GM21390 (cell line): Measurements from ENCODE around the gene KCND3.

ENCODE experiments used
- ATAC-seq: cut with Tn5 transposase; IDR thresholded peaks from one replicate; pipeline ENCODE4 v1.9.1; 2021; ENCODE audit not compliant: unreplicated experiment

KCND3 gene

DNA sequence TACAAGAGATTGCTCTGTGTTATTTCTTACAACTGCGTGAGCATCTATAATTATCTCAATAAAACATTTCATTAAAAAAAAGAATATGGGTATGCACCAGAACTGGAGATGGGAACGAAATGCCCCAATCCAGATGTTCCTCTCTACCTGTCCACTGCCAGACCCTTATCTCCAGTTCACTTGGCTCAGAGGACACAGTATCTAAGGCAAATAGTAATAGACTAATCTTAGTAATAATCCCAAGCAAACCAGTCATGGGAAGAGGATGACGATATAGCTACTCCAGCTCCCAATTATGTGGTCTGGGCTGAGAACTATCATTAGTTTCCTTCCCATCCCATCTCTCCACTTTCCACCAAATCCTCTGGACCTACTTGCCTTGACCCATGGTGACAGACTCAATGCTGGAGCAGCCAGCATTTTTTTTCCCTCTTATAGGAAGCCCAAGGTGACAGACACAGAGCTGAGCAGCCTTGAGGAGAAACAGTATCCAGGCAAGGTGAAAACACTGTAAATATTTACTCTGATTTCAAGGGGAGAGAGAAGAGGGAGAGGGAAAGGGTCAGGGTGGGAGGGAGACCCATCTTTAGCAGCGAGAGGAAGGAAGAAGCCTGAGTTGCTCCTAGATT is 205.1 kb downstream of the KCND3 start:
- no peak for ATAC-seq

GRCh38 chr1:111779546-111779945 is 209.9 kb downstream of the KCND3 start:
- ATAC-seq, result no peak

GRCh38 chr1:111778541-111779051 is 210.9 kb downstream of the KCND3 start:
- ATAC-seq, result no peak

DNA sequence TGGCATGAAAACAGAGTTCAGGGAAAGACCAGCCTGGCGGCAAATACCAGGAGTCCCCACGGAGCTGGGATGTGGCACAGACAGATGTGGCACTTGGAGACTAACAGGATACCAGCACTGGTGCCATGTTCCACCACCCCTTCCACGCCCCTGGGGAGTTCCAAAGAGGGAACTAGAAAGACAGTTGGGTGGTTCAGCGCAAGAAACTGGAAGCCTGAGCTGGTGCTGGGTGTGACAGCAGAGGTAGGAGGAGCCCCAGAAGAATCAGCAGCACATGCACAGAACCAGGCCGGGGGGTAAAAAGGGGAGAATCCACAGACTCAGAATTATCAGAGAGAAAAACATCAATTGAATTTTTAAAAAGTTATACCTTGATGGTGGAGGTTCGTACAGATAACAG is 211.4 kb downstream of the KCND3 start:
- no peak for ATAC-seq

GRCh38 chr1:111777301-111777700 is 212.2 kb downstream of the KCND3 start:
- ATAC-seq, result no peak

DNA sequence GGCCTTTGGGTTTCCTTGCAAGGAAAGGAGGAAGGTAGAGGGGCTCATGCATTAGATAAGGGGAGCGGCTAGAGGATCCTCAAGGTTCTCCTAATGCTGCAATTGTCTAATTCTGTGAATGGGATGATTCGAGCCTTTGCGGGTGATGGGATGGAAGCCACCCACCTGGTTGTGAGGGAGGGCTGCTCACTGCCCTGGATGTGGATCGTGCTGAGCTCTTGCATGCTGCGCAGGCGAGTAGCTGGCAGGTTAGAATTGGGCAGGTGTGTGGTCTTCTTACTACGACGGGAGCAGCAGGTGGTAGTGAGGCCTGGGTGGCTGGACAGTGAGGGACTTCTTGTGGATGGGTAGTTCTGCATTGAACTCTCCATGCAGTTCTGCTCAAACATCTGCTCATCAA is 212.6 kb downstream of the KCND3 start:
- ATAC-seq, result no peak

- no peak for ATAC-seq
Measured at GRCh38 chr1:111776391-111776790, 213.1 kb downstream of the KCND3 start.

- ATAC-seq, result no peak
Measured at GRCh38 chr1:111775966-111776365, 213.5 kb downstream of the KCND3 start.

- ATAC-seq, result no peak
Measured at GRCh38 chr1:111770916-111771315, 218.6 kb downstream of the KCND3 start.

DNA sequence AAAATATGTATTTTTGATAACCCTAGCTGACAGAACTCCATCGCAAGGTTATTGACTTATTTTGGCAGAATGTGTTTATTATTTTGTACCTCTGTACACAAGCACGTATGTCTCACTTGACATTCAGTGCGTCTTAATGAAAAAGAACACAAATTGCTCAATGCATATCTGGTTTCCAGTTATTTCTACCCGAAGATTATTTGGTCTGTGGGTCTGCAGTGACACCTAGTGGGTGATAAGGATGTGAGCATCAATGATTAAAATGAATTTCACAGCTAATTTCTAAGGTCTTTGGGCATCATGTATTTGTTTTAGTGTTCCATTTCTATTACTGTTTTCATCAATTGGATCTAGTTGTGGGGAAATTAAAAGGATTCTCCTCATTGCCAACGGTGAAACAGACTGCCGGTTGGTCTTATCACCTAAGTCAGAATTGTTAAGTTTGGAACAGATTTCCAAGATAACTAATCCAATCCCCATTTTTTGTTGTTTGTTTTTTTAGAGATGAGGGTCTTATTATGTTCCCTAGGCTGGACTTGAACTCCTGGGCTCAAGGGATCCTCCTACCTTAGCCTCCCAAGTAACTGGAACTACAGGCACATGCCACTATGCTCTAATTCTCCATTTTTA is 219.8 kb downstream of the KCND3 start:
- ATAC-seq, result no peak

- no peak for ATAC-seq
Measured at GRCh38 chr1:111768625-111769024, 220.8 kb downstream of the KCND3 start.

GRCh38 chr1:111768023-111768422 is 221.4 kb downstream of the KCND3 start:
- no peak for ATAC-seq

DNA sequence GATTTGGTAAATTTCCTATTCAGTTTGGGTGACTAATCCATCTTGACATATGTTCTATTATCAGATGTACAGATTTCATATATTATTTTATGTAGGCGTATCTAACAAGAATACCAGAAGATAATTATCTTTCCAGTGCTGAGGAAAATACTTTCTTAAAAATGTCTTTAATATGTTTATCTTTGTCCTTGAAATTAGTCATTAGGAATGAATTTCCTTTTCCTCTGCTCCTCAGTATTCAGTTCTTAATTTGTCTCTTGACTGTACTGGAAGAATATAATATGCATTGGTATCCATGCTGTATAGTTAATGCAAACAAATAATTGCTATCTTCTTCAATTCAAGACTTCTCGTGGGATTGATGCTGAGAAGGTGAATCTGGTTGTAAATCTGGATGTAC is 227.1 kb downstream of the KCND3 start:
- ATAC-seq, result no peak

GRCh38 chr1:111761717-111762116 is 227.8 kb downstream of the KCND3 start:
- no peak for ATAC-seq

- ATAC-seq, result no peak
Measured at GRCh38 chr1:111758373-111758772, 231.1 kb downstream of the KCND3 start.

DNA sequence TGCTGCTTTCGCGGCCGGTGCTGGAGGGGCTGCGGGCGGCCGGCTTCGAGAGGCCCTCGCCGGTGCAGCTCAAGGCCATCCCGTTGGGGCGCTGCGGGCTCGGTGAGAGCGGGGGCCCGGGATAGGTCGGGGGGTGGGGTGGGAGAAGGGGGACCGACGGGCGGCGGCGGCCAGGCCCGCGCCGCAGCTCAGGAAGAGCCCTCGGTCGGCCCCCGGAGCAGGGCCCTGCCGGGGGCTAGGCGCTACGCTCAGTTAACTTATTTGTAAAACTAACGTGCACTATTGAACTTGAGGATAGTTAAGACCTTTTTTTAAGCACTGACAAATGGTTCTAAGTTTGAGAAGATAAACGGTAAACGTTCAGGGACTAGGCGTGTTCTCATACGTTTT is 233.3 kb downstream of the KCND3 start:
- peak; percentile 20 for ATAC-seq

GRCh38 chr1:111755331-111756123 is 233.9 kb downstream of the KCND3 start, which contains the start of gene DDX20:
DDX20 (plus strand) TSS chr1:111755901; CDS start chr1:111755925, 24 bp downstream.
- ATAC-seq, result peak; percentile 87

- peak; percentile 2 for ATAC-seq
Measured at GRCh38 chr1:111754984-111755330, 234.5 kb downstream of the KCND3 start.

DNA sequence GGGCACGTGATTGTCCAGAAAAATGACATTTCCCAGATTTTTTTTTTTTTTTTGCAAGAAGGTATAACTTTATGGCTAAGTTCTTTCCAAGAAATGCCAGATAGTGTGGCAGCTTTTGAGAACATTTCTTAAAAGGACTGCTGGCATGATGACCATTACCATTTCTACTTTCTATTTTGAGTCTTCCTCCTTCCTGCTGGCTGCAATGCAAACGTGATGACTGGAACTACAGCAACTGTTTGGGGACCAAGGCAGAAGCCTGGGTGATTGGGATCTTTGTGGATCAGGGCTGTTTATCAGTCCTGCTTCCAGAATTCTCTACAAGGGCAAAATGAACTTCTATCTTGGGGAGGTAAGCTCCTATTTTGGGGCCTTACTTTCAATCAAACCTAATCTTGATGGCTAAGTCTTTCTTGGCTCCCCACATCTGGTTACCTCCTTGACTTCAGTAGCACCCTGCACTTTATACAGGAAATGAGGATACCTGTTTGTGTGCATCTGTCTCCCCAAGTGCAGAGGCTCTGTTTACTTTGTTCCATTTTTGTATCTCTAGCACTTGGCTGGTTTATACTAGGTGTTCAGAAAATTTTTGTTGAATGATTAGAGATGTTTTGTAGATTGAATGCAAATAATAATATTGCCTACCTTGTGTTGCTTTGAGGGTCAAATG is 237.4 kb downstream of the KCND3 start:
- ATAC-seq, result no peak

DNA sequence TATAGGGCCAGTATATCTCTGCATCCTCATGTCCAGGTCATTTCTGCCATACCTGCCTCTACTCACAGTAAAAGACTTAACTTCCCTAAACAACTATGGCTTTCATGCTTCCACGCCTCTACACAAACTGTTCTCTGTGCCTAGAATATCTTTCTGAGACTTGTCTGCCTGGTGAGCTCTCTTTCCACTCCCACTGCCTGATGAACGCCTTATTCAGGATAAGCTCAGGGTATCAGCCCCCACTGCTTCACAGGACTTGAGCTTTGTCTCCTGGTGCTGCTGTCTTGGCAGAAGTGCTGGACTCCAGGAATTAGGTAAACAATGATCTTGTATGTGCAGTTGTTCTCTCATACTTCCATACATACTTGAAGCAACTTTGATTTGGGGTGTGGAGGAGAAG is 238.6 kb downstream of the KCND3 start:
- no peak for ATAC-seq

GRCh38 chr1:111749628-111750027 is 239.8 kb downstream of the KCND3 start:
- ATAC-seq, result no peak
